BJ (cell line): ENCODE measurements around the gene PLA1A. TPM values are rescaled to one million over a fixed set of nuclear protein-coding genes. Genes with fewer than 3 reads are reported as not detected.
"Not testable (repeated sequence)": the region's sequence is repeated elsewhere in the genome, so short reads cannot be mapped to it uniquely, and the experiment has no call there.

Experiments used
- CTCF ChIA-PET: fragments of 350-600 bp; formaldehyde crosslinking; extraction: SDS; loops from one replicate; lab custom pipeline; 2021; ENCODE audit warnings: antibody characterized with exemption, inconsistent platforms; lab: Yijun Ruan, JAX
- POLR2A ChIA-PET: fragments of 300-600 bp; sonication (Branson Sonifier 250); formaldehyde crosslinking; extraction: SDS; loops from one replicate; lab custom pipeline; 2021; ENCODE audit warnings: antibody characterized with exemption; lab: Charles Lee
- DNase-seq: peaks from one replicate; pipeline ENCODE4 v3.0.0-alpha.2; 2011; ENCODE audit warnings: low read depth
- H3K27me3 ChIP-seq: 2 replicates; pipeline ENCODE4 v1.6.0; 2011; ENCODE audit warnings: low read length; ENCODE audit not compliant: control insufficient read depth, insufficient read depth
- H3K36me3 ChIP-seq: 2 replicates; pipeline ENCODE4 v1.5.1; 2011; ENCODE audit warnings: low read length; ENCODE audit not compliant: control insufficient read depth, insufficient read depth
- H3K4me3 ChIP-seq: 2 replicates; pipeline ENCODE4 v1.5.1; 2011; ENCODE audit warnings: low read depth, mild to moderate bottlenecking, control low read depth, low read length
- CTCF ChIP-seq: IDR thresholded peaks from 2 replicates; pipeline ENCODE4 v1.5.1; 2011; ENCODE audit warnings: low read depth, mild to moderate bottlenecking, control low read depth, inconsistent platforms, low read length, moderate library complexity; ENCODE audit not compliant: insufficient read depth
- polyA plus RNA-seq: library from polyadenylated mRNA; depleted of rRNA; stranded (reverse); fragments of >200 nt; gene quantifications from 2 replicates; pipeline ENCODE4 v1.2.3, GENCODE V29; 2011

Gene PLA1A
- polyA plus RNA-seq, 1 experiment, result not detected

GRCh38 chr3:119558626-119559317 lies 38.9 kb upstream of the PLA1A start:
- H3K4me3 ChIP-seq, result no peak overlapping the region
- CTCF ChIA-PET, result interaction anchor here (0.6 to 2.2 kb wide), 4 partner anchors 11 to 122 kb away, joined by 3 to 6 read pairs (median 4); partner anchors contain the start of gene TIMMDC1
- H3K36me3 ChIP-seq, result no peaks in the 10 kb centered on the region
- POLR2A ChIA-PET, result no interaction called here
- peaks cover 4% of the 10 kb centered on the region for H3K27me3 ChIP-seq
- no peak for DNase-seq
- no peak for TF ChIP-seq CTCF

- TF ChIP-seq CTCF, result peak; percentile 54
- POLR2A ChIA-PET, result no interaction called here
- Histone ChIP-seq H3K36me3 (no peaks in the 10 kb centered on the region), H3K4me3 (no peak within 1 kb of the TSS), H3K27me3 (peaks cover 4% of the 10 kb centered on the region)
- CTCF ChIA-PET, result interaction anchor here (0.6 to 2.2 kb wide), 5 partner anchors 10 to 121 kb away, joined by 3 to 6 read pairs (median 4); no protein-coding TSS in a partner anchor
- DNase-seq, result no peak
Observed at GRCh38 chr3:119559441-119559963, 38.2 kb upstream of the PLA1A start, which contains the start of gene CD80. TSS of gene CD80 (minus strand) at chr3:119559614. CDS start at chr3:119557728, 1,886 bp downstream.

- ChIA-PET CTCF (interaction anchor here (0.5 to 2.2 kb wide), 5 partner anchors 10 to 99 kb away, joined by 3 to 6 read pairs (median 4); no protein-coding TSS in a partner anchor), POLR2A (no interaction called here)
- no peak for TF ChIP-seq CTCF
- no peaks in the 10 kb centered on the region for H3K36me3 ChIP-seq
- no peak overlapping the region for H3K4me3 ChIP-seq
- no peak for DNase-seq
- H3K27me3 ChIP-seq, result peaks cover 4% of the 10 kb centered on the region
Observed at GRCh38 chr3:119560160-119560559, 37.5 kb upstream of the PLA1A start.

GRCh38 chr3:119562307-119562961 lies 35.3 kb upstream of the PLA1A start:
- no peak overlapping the region for H3K4me3 ChIP-seq
- no peak for DNase-seq
- peaks cover 3% of the 10 kb centered on the region; the same call in 1 of the 2 replicates for H3K27me3 ChIP-seq
- H3K36me3 ChIP-seq, result no peaks in the 10 kb centered on the region
- CTCF ChIA-PET, result no interaction called here
- POLR2A ChIA-PET, result interaction anchor here (0.6 kb wide), 1 partner anchor 1962 kb away, joined by 3 read pairs; no protein-coding TSS in a partner anchor
- TF ChIP-seq CTCF, result no peak

GRCh38 chr3:119563334-119563733 lies 34.4 kb upstream of the PLA1A start:
- CTCF ChIA-PET, H3K4me3 ChIP-seq, DNase-seq, POLR2A ChIA-PET, H3K27me3 ChIP-seq, H3K36me3 ChIP-seq: not testable (repeated sequence)
